MM.1S (cell line): ENCODE measurements around the gene ZNF408.

ENCODE experiments used
- EZH2 ChIP-seq: fragments of 300-600 bp; sonication (generic); optimal IDR thresholded peaks from 2 replicates; pipeline ENCODE3; 2017; ENCODE audit warnings: low read depth, mild to moderate bottlenecking, antibody characterized with exemption, low read length, mixed read lengths
- EZH2phosphoT487 ChIP-seq: fragments of 300-600 bp; sonication (generic); IDR thresholded peaks from 2 replicates; pipeline ENCODE4 v1.6.1; 2018; ENCODE audit warnings: antibody characterized with exemption, low read length
- TF ChIP-seq, protein P1 (sequence below): fragments of 300-600 bp; sonication (generic); IDR thresholded peaks from 2 replicates; pipeline ENCODE4 v1.5.1; 2016; ENCODE audit warnings: antibody characterized with exemption, low read length, mixed read lengths

DNA sequence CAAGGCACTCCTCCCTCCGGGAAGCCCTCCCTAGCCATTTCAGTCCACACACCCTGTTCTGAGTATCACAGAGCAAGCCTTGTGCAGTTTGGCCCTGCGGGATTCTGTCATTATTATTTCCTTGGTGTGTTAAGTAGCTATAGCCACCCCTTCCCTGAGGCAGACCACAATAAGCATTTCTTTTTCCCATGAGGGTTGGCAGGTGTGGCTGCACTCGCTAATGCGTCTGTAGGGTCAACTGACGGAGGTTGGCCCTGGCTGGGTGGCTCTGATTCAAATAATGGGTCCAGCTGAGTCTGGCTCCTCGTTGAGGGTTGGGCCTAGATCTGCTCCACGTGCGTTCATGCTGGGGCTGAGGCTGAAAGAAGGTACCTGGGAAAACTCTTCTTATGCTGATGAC lies 23.3 kb downstream of the ZNF408 start:
- TF ChIP-seq, protein P1, sequence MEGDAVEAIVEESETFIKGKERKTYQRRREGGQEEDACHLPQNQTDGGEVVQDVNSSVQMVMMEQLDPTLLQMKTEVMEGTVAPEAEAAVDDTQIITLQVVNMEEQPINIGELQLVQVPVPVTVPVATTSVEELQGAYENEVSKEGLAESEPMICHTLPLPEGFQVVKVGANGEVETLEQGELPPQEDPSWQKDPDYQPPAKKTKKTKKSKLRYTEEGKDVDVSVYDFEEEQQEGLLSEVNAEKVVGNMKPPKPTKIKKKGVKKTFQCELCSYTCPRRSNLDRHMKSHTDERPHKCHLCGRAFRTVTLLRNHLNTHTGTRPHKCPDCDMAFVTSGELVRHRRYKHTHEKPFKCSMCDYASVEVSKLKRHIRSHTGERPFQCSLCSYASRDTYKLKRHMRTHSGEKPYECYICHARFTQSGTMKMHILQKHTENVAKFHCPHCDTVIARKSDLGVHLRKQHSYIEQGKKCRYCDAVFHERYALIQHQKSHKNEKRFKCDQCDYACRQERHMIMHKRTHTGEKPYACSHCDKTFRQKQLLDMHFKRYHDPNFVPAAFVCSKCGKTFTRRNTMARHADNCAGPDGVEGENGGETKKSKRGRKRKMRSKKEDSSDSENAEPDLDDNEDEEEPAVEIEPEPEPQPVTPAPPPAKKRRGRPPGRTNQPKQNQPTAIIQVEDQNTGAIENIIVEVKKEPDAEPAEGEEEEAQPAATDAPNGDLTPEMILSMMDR, result no peak
- TF ChIP-seq EZH2phosphoT487 (no peak), EZH2 (no peak)
